ENCODE measurements around the gene HOXB4.

HOXB4 gene

GRCh38 chr17:48577946-48578615 is at the start of gene HOXB4:
HOXB4 (minus strand) TSS chr17:48578350; CDS start chr17:48578319, 31 bp downstream.
- peak; percentile 79 for DNase-seq (ENCODE audit: low read depth, low spot score)

- peak; percentile 4 for DNase-seq (ENCODE audit: low read depth, low spot score)
These were observed 49.0 kb upstream of the HOXB4 start for GRCh38 chr17:48627118-48627597.

GRCh38 chr17:48626245-48627117 is 48.3 kb upstream of the HOXB4 start, which contains the start of gene HOXB9:
HOXB9 (minus strand) TSS chr17:48626358; CDS start chr17:48626269, 89 bp downstream.
- DNase-seq (ENCODE audit: low read depth, low spot score): peak; percentile 56

- peak; percentile 85 for DNase-seq (ENCODE audit: low read depth, low spot score)
These were observed 47.5 kb upstream of the HOXB4 start for GRCh38 chr17:48625495-48626244.

- DNase-seq (ENCODE audit: low read depth, low spot score): peak; percentile 64
These were observed 46.7 kb upstream of the HOXB4 start for GRCh38 chr17:48624544-48625494.

GRCh38 chr17:48624118-48624517 is 46.0 kb upstream of the HOXB4 start:
- no peak for DNase-seq (ENCODE audit: low read depth, low spot score)

- DNase-seq (ENCODE audit: low read depth, low spot score): no peak
These were observed 45.4 kb upstream of the HOXB4 start for GRCh38 chr17:48623583-48623982.

- DNase-seq (ENCODE audit: low read depth, low spot score): peak; percentile 19
These were observed 44.7 kb upstream of the HOXB4 start for GRCh38 chr17:48622857-48623256.

GRCh38 chr17:48621410-48622392 is 43.6 kb upstream of the HOXB4 start:
- DNase-seq (ENCODE audit: low read depth, low spot score): peak; percentile 30

GRCh38 chr17:48620461-48621139 is 42.5 kb upstream of the HOXB4 start:
- peak; percentile 57 for DNase-seq (ENCODE audit: low read depth, low spot score)

GRCh38 chr17:48619826-48620449 is 41.8 kb upstream of the HOXB4 start:
- peak; percentile 74 for DNase-seq (ENCODE audit: low read depth, low spot score)

GRCh38 chr17:48618256-48618896 is 40.2 kb upstream of the HOXB4 start:
- DNase-seq (ENCODE audit: low read depth, low spot score): peak; percentile 95

- no peak for DNase-seq (ENCODE audit: low read depth, low spot score)
These were observed 39.5 kb upstream of the HOXB4 start for GRCh38 chr17:48617471-48618255.

GRCh38 chr17:48616717-48617470 is 38.7 kb upstream of the HOXB4 start:
- DNase-seq (ENCODE audit: low read depth, low spot score): no peak

- no peak for DNase-seq (ENCODE audit: low read depth, low spot score)
These were observed 38.0 kb upstream of the HOXB4 start for GRCh38 chr17:48615963-48616716.
